ENCODE measurements around the gene PTGR3. TPM values are rescaled to one million over a fixed set of nuclear protein-coding genes. Genes with fewer than 3 reads are reported as not detected.

Gene PTGR3
- total RNA-seq, 1 experiment from 2014 or later, result 9.3 TPM

DNA sequence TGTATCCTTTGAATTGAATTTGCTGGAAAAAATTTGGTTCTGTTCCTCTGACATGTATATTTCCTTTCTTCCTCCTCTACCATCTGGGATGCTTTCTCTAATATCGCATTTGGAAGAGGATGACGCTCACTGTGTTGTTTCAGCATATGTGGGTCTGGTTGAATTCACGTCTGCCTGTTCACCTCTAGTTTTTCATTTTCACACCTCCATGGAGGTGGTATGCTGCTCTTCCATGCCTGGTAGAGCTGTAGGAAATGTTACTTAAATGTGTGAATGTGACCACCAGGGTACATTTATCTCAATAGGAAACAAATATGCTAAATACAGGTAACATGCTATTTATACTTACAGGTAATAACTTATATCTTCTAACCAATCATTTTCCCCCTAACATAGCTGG lies 46.2 kb upstream of the PTGR3 start:
- POLR2A ChIA-PET, result no interaction called here
- H3K9me3 Mint-ChIP-seq (ENCODE audit: unreplicated experiment), result no peaks in the 10 kb centered on the region
- no peaks in the 10 kb centered on the region for H3K4me1 ChIP-seq
- H3K27me3 Mint-ChIP-seq (ENCODE audit: insufficient read depth, unreplicated experiment), result no peaks in the 10 kb centered on the region
- no peak overlapping the region for H3K27ac Mint-ChIP-seq (ENCODE audit: unreplicated experiment)
- no peaks in the 10 kb centered on the region for H3K36me3 Mint-ChIP-seq (ENCODE audit: insufficient read depth, unreplicated experiment)
- H3K4me3 Mint-ChIP-seq (ENCODE audit: unreplicated experiment), result no peak overlapping the region
- CTCF ChIA-PET, result no interaction called here
- H3K36me3 ChIP-seq (ENCODE audit: control insufficient read depth, insufficient read depth, low read length), result no peaks in the 10 kb centered on the region
- no peaks in the 10 kb centered on the region for H3K27me3 ChIP-seq (replicated peaks; ENCODE audit: control insufficient read depth, insufficient read depth, low read length)
- no peaks in the 10 kb centered on the region for H3K9me3 ChIP-seq
- no peaks in the 10 kb centered on the region for H3K4me1 Mint-ChIP-seq (ENCODE audit: low read depth, unreplicated experiment)
- H3K4me3 ChIP-seq (ENCODE audit: low read depth, low read length), result no peak overlapping the region
- no peak for DNase-seq
- BruUV-seq (replicated peaks), result no TSS peak
- intact Hi-C loops (cut with micrococcal nuclease; ENCODE audit: unreplicated experiment), result no loop called here
- TF ChIP-seq, protein P1, sequence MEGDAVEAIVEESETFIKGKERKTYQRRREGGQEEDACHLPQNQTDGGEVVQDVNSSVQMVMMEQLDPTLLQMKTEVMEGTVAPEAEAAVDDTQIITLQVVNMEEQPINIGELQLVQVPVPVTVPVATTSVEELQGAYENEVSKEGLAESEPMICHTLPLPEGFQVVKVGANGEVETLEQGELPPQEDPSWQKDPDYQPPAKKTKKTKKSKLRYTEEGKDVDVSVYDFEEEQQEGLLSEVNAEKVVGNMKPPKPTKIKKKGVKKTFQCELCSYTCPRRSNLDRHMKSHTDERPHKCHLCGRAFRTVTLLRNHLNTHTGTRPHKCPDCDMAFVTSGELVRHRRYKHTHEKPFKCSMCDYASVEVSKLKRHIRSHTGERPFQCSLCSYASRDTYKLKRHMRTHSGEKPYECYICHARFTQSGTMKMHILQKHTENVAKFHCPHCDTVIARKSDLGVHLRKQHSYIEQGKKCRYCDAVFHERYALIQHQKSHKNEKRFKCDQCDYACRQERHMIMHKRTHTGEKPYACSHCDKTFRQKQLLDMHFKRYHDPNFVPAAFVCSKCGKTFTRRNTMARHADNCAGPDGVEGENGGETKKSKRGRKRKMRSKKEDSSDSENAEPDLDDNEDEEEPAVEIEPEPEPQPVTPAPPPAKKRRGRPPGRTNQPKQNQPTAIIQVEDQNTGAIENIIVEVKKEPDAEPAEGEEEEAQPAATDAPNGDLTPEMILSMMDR (IDR thresholded peaks at IDR 0.05; ENCODE audit: insufficient read depth in 1 of 2, low read depth in 1 of 2, low read length in 1 of 2, severe bottlenecking in 1 of 2, unreplicated experiment in 1 of 2), result no peak

DNA sequence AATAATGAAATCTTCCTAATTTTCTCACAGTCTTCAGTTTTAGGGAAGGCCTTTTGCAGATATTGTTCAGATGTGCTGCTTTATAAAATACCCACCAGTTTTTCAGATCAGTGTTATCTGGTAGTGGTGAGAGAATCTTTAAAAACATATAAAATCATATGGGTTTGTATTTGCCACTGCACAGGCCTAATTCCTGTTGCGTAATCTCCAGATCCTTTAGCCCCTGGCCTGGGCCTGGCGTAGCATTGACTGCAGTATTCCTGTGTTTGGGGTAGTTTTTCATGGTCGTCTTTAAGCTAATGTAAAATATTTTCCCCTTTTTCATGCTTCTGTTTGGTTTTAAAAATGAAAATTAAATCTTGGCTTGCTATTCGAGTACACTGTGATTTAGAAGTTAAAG lies 44.8 kb upstream of the PTGR3 start:
- CTCF ChIA-PET, result no interaction called here

DNA sequence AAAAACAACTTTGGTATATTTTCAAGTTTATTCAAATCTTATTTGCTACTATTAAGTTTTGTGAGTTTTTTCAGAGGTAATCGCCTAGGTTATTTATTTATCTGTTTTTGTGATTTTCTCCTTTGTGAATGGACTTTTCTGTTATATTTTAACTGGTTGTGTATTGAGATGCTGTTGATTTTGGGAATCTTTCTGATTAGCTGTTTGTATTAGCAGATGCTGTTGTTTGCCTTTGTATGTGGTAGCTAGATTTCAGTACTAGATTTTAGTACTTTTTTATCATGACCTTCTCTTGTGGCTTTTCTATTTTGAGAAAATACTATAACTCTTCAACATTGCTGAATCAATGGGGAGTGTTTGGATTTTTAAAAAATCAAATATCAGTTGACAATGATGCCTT lies 44.1 kb upstream of the PTGR3 start:
- Mint-ChIP-seq H3K9me3 (ENCODE audit: unreplicated experiment) (no peaks in the 10 kb centered on the region), H3K27me3 (ENCODE audit: insufficient read depth, unreplicated experiment) (no peaks in the 10 kb centered on the region), H3K4me3 (ENCODE audit: unreplicated experiment) (no peak overlapping the region), H3K36me3 (ENCODE audit: insufficient read depth, unreplicated experiment) (no peaks in the 10 kb centered on the region), H3K4me1 (ENCODE audit: low read depth, unreplicated experiment) (no peaks in the 10 kb centered on the region), H3K27ac (ENCODE audit: unreplicated experiment) (no peak overlapping the region)
- CTCF ChIA-PET, result no interaction called here
- POLR2A ChIA-PET, result no interaction called here
- no peak for DNase-seq
- no peaks in the 10 kb centered on the region for H3K27me3 ChIP-seq (replicated peaks; ENCODE audit: control insufficient read depth, insufficient read depth, low read length)
- H3K9me3 ChIP-seq, result no peaks in the 10 kb centered on the region
- intact Hi-C loops (cut with micrococcal nuclease; ENCODE audit: unreplicated experiment), result no loop called here
- H3K4me3 ChIP-seq (ENCODE audit: low read depth, low read length), result no peak overlapping the region
- TF ChIP-seq, protein P1 (IDR thresholded peaks at IDR 0.05; ENCODE audit: insufficient read depth in 1 of 2, low read depth in 1 of 2, low read length in 1 of 2, severe bottlenecking in 1 of 2, unreplicated experiment in 1 of 2), result no peak
- no peaks in the 10 kb centered on the region for H3K4me1 ChIP-seq
- no TSS peak for BruUV-seq (replicated peaks)
- no peaks in the 10 kb centered on the region for H3K36me3 ChIP-seq (ENCODE audit: control insufficient read depth, insufficient read depth, low read length)

More for the DNA sequence above, 44.8 kb upstream of the PTGR3 start:
- Mint-ChIP-seq H3K9me3 (ENCODE audit: unreplicated experiment) (no peaks in the 10 kb centered on the region), H3K4me3 (ENCODE audit: unreplicated experiment) (no peak overlapping the region), H3K27me3 (ENCODE audit: insufficient read depth, unreplicated experiment) (no peaks in the 10 kb centered on the region), H3K4me1 (ENCODE audit: low read depth, unreplicated experiment) (no peaks in the 10 kb centered on the region), H3K27ac (ENCODE audit: unreplicated experiment) (no peak overlapping the region), H3K36me3 (ENCODE audit: insufficient read depth, unreplicated experiment) (no peaks in the 10 kb centered on the region)
- no TSS peak for BruUV-seq (replicated peaks)
- Histone ChIP-seq H3K9me3 (no peaks in the 10 kb centered on the region), H3K36me3 (ENCODE audit: control insufficient read depth, insufficient read depth, low read length) (no peaks in the 10 kb centered on the region), H3K4me1 (no peaks in the 10 kb centered on the region), H3K4me3 (ENCODE audit: low read depth, low read length) (no peak overlapping the region), H3K27me3 (replicated peaks; ENCODE audit: control insufficient read depth, insufficient read depth, low read length) (no peaks in the 10 kb centered on the region)
- no peak for DNase-seq
- TF ChIP-seq, protein P1 (IDR thresholded peaks at IDR 0.05; ENCODE audit: insufficient read depth in 1 of 2, low read depth in 1 of 2, low read length in 1 of 2, severe bottlenecking in 1 of 2, unreplicated experiment in 1 of 2), result no peak
- POLR2A ChIA-PET, result no interaction called here
- intact Hi-C loops (cut with micrococcal nuclease; ENCODE audit: unreplicated experiment), result no loop called here
